Measurements from ENCODE around the gene SENP5.
A peak's percentile ranks its signal among the peaks of the same experiment; 100 is the strongest.
"Not testable (repeated sequence)": the region's sequence is repeated elsewhere in the genome, so short reads cannot be mapped to it uniquely, and the experiment has no call there.

The SENP5 gene

GRCh38 chr3:196867507-196868296 is at the start of gene SENP5:
Gene SENP5 (plus strand): TSS chr3:196867920. CDS start chr3:196885182, 17,262 bp downstream.
- peak; percentile 93 for DNase-seq

- DNase-seq = no peak
Observed at GRCh38 chr3:196821806-196822355, 45.8 kb upstream of the SENP5 start.

GRCh38 chr3:196829651-196830050 is 38.1 kb upstream of the SENP5 start:
- DNase-seq = not testable (repeated sequence)

- DNase-seq = no peak
Observed at GRCh38 chr3:196835086-196835485, 32.6 kb upstream of the SENP5 start.

- DNase-seq = not testable (repeated sequence)
Observed at GRCh38 chr3:196836626-196837025, 31.1 kb upstream of the SENP5 start.

- DNase-seq = peak; percentile 81
Observed at GRCh38 chr3:196837819-196838420, 29.8 kb upstream of the SENP5 start.

GRCh38 chr3:196839351-196839750 is 28.4 kb upstream of the SENP5 start:
- DNase-seq = not testable (repeated sequence)

- DNase-seq = peak; percentile 30
Observed at GRCh38 chr3:196842567-196843434, 24.9 kb upstream of the SENP5 start.

- no peak for DNase-seq
Observed at GRCh38 chr3:196843435-196844110, 24.1 kb upstream of the SENP5 start.

- DNase-seq = not testable (repeated sequence)
Observed at GRCh38 chr3:196844235-196845219, 23.2 kb upstream of the SENP5 start.

- not testable (repeated sequence) for DNase-seq
Observed at GRCh38 chr3:196848375-196848774, 19.3 kb upstream of the SENP5 start.

GRCh38 chr3:196849180-196849741 is 18.5 kb upstream of the SENP5 start:
- no peak for DNase-seq

GRCh38 chr3:196863000-196863399 is 4.7 kb upstream of the SENP5 start:
- DNase-seq = not testable (repeated sequence)

- no peak for DNase-seq
Observed at GRCh38 chr3:196867155-196867506, 589 bp upstream of the SENP5 start.

- DNase-seq = peak; percentile 26
Observed at GRCh38 chr3:196868297-196868661, 559 bp downstream of the SENP5 start.

GRCh38 chr3:196872316-196872715 is 4.6 kb downstream of the SENP5 start:
- DNase-seq = no peak

GRCh38 chr3:196874511-196875094 is 6.9 kb downstream of the SENP5 start:
- DNase-seq = not testable (repeated sequence)

GRCh38 chr3:196875258-196875657 is 7.5 kb downstream of the SENP5 start:
- no peak for DNase-seq

GRCh38 chr3:196883361-196883760 is 15.6 kb downstream of the SENP5 start:
- DNase-seq = peak; percentile 66

GRCh38 chr3:196886144-196886543 is 18.4 kb downstream of the SENP5 start:
- peak; percentile 64 for DNase-seq

All from activated CD4-positive, alpha-beta T cell treated with anti-CD3 and anti-CD28 coated beads, Interleukin-10, Interleukin-2, amounts not matched to agents 100 ng/mL and 50 ng/mL, durations not matched to agents 16 hours and 8 hours (primary cell).